Measurements from ENCODE around the gene EPDR1.

DNA sequence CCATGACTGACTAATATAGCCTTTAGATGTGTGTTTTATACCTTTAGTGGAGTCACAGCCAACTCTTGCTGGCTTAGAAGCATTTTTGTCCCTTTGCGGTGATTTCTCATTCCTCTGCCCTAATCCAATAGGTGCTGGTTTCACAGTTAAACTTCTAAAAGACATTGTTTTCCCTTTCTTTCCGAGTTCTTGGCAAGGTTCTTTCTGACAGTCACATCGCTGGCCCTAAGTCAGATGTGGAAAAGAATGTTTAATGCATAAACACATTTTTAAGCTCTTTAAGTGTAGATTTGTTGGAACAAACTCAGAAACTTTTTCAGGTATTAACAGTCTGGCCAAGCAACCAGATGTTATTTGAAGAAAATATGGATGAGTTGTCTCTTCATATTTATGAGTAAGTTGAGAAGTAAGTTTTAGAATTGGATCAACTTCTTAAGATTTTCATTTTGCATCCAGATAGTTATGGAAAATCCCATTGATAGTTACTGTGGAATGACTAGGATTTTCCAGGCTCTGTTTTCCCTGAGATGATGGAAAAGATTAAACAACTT lies 4.1 kb downstream of the EPDR1 start:
- TF ChIP-seq CTCF (IDR thresholded peaks at IDR 0.05) (no peak), ZFX (IDR thresholded peaks at IDR 0.05; ENCODE audit: borderline replicate concordance) (no peak)

All from 22Rv1 (cell line).